OCI-LY1 (cell line): ENCODE measurements around the gene GRK1.
"Not testable (repeated sequence)": the region's sequence is repeated elsewhere in the genome, so short reads cannot be mapped to it uniquely, and the experiment has no call there.

Experiments used
- H2AFZ ChIP-seq: fragments of 200-600 bp; sonication (generic), shearing (Covaris generic); 2 replicates; pipeline ENCODE4 v1.6.0; 2014; ENCODE audit warnings: antibody characterized with exemption, mild to moderate bottlenecking, low read length
- H3F3A ChIP-seq: fragments of 200-600 bp; sonication (generic), shearing (Covaris generic); 2 replicates; pipeline ENCODE4 v1.6.0; 2014; ENCODE audit warnings: mild to moderate bottlenecking, antibody characterized with exemption, low read length, moderate library complexity; ENCODE audit not compliant: insufficient read depth
- H3K27ac ChIP-seq: fragments of 200-600 bp; sonication (generic); 2 replicates; pipeline ENCODE4 v1.5.1; 2014; ENCODE audit warnings: low read length, mixed run types, mild to moderate bottlenecking, low read depth; ENCODE audit not compliant: poor library complexity, severe bottlenecking
- H3K27me3 ChIP-seq: fragments of 200-600 bp; sonication (generic); 2 replicates; pipeline ENCODE4 v1.6.0; 2014; ENCODE audit warnings: antibody characterized with exemption, mild to moderate bottlenecking, low read length, moderate library complexity; ENCODE audit not compliant: insufficient read depth
- H3K36me3 ChIP-seq: fragments of 200-600 bp; sonication (generic); 2 replicates; pipeline ENCODE4 v1.6.1; 2014; ENCODE audit warnings: mild to moderate bottlenecking, antibody characterized with exemption, low read length, moderate library complexity, mixed read lengths; ENCODE audit not compliant: insufficient read depth
- H3K4me1 ChIP-seq: fragments of 200-600 bp; sonication (generic); 2 replicates; pipeline ENCODE4 v1.5.1; 2014; ENCODE audit warnings: mild to moderate bottlenecking, low read length, moderate library complexity; ENCODE audit not compliant: insufficient read depth, severe bottlenecking
- H3K4me2 ChIP-seq: fragments of 200-600 bp; sonication (generic), shearing (Covaris generic); 2 replicates; pipeline ENCODE4 v1.6.1; 2014; ENCODE audit warnings: low read length
- H3K4me3 ChIP-seq: fragments of 200-600 bp; sonication (generic); 2 replicates; pipeline ENCODE4 v1.5.1; 2014; ENCODE audit warnings: low read length, low read depth, mild to moderate bottlenecking, mixed read lengths; ENCODE audit not compliant: poor library complexity, severe bottlenecking
- H3K79me2 ChIP-seq: fragments of 200-600 bp; shearing (Covaris generic); 2 replicates; pipeline ENCODE4 v1.6.1; 2016; ENCODE audit warnings: mixed run types, low read length, mixed read lengths; ENCODE audit not compliant: insufficient read depth
- H3K9ac ChIP-seq: fragments of 200-600 bp; sonication (generic), shearing (Covaris generic); 2 replicates; pipeline ENCODE4 v1.6.1; 2014; ENCODE audit warnings: mild to moderate bottlenecking, low read length, mixed read lengths
- H3K9me2 ChIP-seq: fragments of 200-600 bp; sonication (generic), shearing (Covaris generic); 2 replicates; pipeline ENCODE4 v1.6.1; 2014; ENCODE audit warnings: low read depth, mild to moderate bottlenecking, low read length, mixed read lengths
- H3K9me3 ChIP-seq: fragments of 200-600 bp; shearing (Covaris generic); 2 replicates; pipeline ENCODE4 v1.6.1; 2014; ENCODE audit warnings: low read length, mixed read lengths
- H4K20me1 ChIP-seq: fragments of 200-600 bp; sonication (generic), shearing (Covaris generic); 2 replicates; pipeline ENCODE4 v1.6.0; 2016; ENCODE audit warnings: mild to moderate bottlenecking, low read length; ENCODE audit not compliant: insufficient read depth
- EZH2 ChIP-seq: fragments of 200-600 bp; sonication (generic), shearing (Covaris generic); IDR thresholded peaks from 2 replicates; pipeline ENCODE4 v1.8.0; 2017; ENCODE audit warnings: borderline replicate concordance, mixed run types, mild to moderate bottlenecking, antibody characterized with exemption, low read length, moderate library complexity, mixed read lengths
- TF ChIP-seq, protein P1 (sequence below): fragments of 200-600 bp; sonication (generic), shearing (Covaris generic); IDR thresholded peaks from 2 replicates; pipeline ENCODE4 v1.5.1; 2017; ENCODE audit warnings: mild to moderate bottlenecking, antibody characterized with exemption, low read length, moderate library complexity, mixed read lengths

Gene GRK1

DNA sequence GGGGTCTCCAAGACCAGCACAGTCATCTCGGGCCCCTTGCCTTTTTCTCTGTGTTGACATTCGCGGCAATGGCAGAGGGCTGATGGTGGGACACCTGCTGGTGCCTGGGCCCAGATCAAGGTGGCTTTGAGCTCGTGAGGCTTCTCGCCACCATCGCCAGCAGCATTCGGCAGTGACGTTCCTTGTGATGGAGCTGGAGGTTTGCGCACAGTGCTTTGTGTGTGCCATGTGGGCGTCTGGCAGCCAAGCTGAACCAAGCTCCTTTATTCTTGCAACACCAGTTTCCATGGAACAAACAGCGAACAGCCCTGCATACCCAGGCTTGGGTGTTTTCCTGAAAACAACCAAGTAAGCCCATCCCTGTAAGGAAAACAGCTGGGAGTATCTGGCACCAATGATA lies 82.9 kb downstream of the GRK1 start:
- no peak overlapping the region for H3K27ac ChIP-seq
- H2AFZ ChIP-seq, result no peak overlapping the region
- no peaks in the 10 kb centered on the region for H3K79me2 ChIP-seq
- H3K9ac ChIP-seq, result no peak overlapping the region
- no peaks in the 10 kb centered on the region for H3F3A ChIP-seq
- H3K27me3 ChIP-seq, result peaks cover 3% of the 10 kb centered on the region; the same call in 1 of the 2 replicates
- H3K9me2 ChIP-seq, result no peaks in the 10 kb centered on the region
- no peaks in the 10 kb centered on the region for H3K36me3 ChIP-seq
- no peak overlapping the region for H3K4me2 ChIP-seq
- no peak overlapping the region for H3K4me3 ChIP-seq
- H3K4me1 ChIP-seq, result no peaks in the 10 kb centered on the region
- H3K9me3 ChIP-seq, result no peaks in the 10 kb centered on the region
- H4K20me1 ChIP-seq, result no peaks in the 10 kb centered on the region
- TF ChIP-seq, protein P1, sequence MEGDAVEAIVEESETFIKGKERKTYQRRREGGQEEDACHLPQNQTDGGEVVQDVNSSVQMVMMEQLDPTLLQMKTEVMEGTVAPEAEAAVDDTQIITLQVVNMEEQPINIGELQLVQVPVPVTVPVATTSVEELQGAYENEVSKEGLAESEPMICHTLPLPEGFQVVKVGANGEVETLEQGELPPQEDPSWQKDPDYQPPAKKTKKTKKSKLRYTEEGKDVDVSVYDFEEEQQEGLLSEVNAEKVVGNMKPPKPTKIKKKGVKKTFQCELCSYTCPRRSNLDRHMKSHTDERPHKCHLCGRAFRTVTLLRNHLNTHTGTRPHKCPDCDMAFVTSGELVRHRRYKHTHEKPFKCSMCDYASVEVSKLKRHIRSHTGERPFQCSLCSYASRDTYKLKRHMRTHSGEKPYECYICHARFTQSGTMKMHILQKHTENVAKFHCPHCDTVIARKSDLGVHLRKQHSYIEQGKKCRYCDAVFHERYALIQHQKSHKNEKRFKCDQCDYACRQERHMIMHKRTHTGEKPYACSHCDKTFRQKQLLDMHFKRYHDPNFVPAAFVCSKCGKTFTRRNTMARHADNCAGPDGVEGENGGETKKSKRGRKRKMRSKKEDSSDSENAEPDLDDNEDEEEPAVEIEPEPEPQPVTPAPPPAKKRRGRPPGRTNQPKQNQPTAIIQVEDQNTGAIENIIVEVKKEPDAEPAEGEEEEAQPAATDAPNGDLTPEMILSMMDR, result no peak
- no peak for TF ChIP-seq EZH2

DNA sequence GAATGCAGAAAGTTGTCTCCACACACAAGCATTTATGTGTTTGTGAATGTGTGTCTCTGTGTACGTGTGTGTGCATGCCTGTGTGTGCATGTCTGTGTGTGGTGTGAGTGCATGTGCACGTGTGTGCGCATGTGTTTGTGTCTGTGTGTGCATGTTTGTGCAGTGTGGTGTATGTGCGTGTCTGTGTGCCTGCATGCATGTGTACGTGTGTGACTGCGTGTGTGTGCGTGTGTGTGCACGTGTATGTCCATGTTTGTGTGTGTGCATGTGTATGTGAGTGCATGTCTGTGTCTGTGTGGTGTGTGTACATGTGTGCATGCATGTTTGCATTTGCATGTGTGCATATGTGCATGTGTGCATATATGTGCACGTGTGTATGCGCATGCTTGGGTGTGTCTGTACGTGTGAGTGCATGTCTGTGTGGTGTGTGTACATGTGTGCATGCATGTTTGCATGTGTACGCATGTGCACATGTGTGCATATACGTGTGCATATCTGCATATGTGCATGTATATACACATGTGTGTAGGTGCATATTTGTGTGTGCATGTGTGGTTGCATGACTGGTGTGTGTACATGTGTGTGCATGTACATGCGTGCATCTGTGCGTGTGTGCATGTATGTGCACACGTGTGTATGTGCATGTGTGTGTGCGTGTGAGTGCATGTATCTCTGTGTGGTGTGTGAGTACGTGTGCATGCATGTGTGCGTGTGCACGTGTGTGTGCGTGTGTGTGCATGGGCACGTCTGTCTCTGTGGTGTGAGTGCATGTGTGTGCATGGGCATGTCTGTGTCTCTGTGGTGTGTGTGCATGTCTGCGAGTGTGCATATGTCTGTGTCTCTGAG lies 83.8 kb downstream of the GRK1 start:
- H3K4me3 ChIP-seq, result no peak overlapping the region
- no peaks in the 10 kb centered on the region for H3K79me2 ChIP-seq
- H2AFZ ChIP-seq, result no peak overlapping the region
- no peak for TF ChIP-seq EZH2
- TF ChIP-seq, protein P1, result no peak
- no peak overlapping the region for H3K9ac ChIP-seq
- H3K9me2 ChIP-seq, result no peaks in the 10 kb centered on the region
- no peaks in the 10 kb centered on the region for H3K4me1 ChIP-seq
- H3K36me3 ChIP-seq, result no peaks in the 10 kb centered on the region
- H3K9me3 ChIP-seq, result no peaks in the 10 kb centered on the region
- H3K4me2 ChIP-seq, result no peak overlapping the region
- H3F3A ChIP-seq, result no peaks in the 10 kb centered on the region
- H4K20me1 ChIP-seq, result no peaks in the 10 kb centered on the region
- H3K27ac ChIP-seq, result no peak overlapping the region
- peaks cover 6% of the 10 kb centered on the region; the same call in 1 of the 2 replicates for H3K27me3 ChIP-seq

DNA sequence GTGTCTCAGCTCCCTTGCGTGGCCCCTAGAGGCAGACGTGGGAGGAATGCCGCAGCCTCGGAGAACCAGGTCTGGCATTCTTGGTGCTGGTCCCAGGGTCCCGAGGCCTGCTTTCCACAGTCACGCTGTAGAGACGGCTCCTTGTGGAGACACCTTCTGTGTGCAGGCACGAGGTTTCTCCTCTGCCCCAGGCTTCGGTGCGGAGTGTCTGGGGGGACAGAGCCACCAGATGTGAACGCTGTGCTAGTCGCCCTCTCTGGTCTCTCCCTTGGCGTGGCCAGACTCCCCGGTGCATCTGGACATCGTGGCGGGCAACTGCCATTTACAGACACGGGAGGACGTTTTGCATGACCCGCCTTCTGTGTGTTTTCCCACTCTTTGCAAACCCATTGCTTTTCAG lies 84.5 kb downstream of the GRK1 start:
- Histone ChIP-seq H3K9ac (no peak overlapping the region), H3K79me2 (no peaks in the 10 kb centered on the region), H3F3A (no peaks in the 10 kb centered on the region), H3K9me3 (no peaks in the 10 kb centered on the region), H3K27me3 (peaks cover 6% of the 10 kb centered on the region; the same call in 1 of the 2 replicates), H3K27ac (no peak overlapping the region), H2AFZ (no peak overlapping the region), H3K9me2 (no peaks in the 10 kb centered on the region), H4K20me1 (no peaks in the 10 kb centered on the region), H3K4me1 (no peaks in the 10 kb centered on the region), H3K4me2 (no peak overlapping the region), H3K4me3 (no peak overlapping the region), H3K36me3 (no peaks in the 10 kb centered on the region)
- TF ChIP-seq, protein P1, result no peak
- no peak for TF ChIP-seq EZH2

DNA sequence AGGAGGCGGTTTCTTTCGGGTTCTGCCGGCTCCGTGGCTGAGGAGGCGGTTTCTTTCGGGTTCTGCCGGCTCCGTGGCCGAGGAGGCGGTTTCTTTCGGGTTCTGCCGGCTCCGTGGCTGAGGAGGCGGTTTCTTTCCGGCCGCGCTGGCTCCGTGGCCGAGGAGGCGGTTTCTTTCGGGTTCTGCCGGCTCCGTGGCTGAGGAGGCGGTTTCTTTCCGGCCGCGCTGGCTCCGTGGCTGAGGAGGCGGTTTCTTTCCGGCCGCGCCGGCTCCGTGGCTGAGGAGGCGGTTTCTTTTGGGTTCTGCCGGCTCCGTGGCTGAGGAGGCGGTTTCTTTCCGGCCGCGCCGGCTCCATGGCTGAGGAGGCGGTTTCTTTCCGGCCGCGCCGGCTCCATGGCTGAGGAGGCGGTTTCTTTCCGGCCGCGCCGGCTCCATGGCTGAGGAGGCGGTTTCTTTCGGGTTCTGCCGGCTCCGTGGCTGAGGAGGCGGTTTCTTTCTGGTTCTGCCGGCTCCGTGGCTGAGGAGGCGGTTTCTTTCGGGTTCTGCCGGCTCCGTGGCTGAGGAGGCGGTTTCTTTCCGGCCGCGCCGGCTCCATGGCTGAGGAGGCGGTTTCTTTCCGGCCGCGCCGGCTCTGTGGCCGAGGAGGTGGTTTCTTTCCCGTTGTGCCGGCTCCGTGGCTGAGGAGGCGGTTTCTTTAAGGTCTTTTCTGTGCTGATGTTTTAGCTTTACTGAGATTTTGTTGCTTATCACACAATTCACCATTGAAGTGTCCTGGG lies 85.4 kb downstream of the GRK1 start:
- H3K4me1 ChIP-seq, H3K27ac ChIP-seq, H3K27me3 ChIP-seq, H2AFZ ChIP-seq, H3K4me3 ChIP-seq, H3K9me2 ChIP-seq, H3K79me2 ChIP-seq, H3F3A ChIP-seq, H3K9ac ChIP-seq, H3K36me3 ChIP-seq, H3K9me3 ChIP-seq, H3K4me2 ChIP-seq, H4K20me1 ChIP-seq: not testable (repeated sequence)
